OCI-LY1 (cell line): ENCODE data around the gene SAE1.

Source experiments
- CTCF ChIP-seq: fragments of 200-600 bp; sonication (generic), shearing (Covaris generic); IDR thresholded peaks from 2 replicates; pipeline ENCODE4 v1.5.1; 2017; ENCODE audit warnings: mild to moderate bottlenecking, antibody characterized with exemption, low read length, moderate library complexity, mixed read lengths
- EZH2 ChIP-seq: fragments of 200-600 bp; sonication (generic), shearing (Covaris generic); IDR thresholded peaks from 2 replicates; pipeline ENCODE4 v1.8.0; 2017; ENCODE audit warnings: borderline replicate concordance, mixed run types, mild to moderate bottlenecking, antibody characterized with exemption, low read length, moderate library complexity, mixed read lengths

- TF ChIP-seq CTCF: no peak
- TF ChIP-seq EZH2: no peak
Observed at GRCh38 chr19:47105874-47106273, 24.8 kb upstream of the SAE1 start.
